H54 (cell line): ENCODE measurements around the gene SIRPB2.
A peak's percentile ranks its signal among the peaks of the same experiment; 100 is the strongest.
"Not testable (repeated sequence)": the region's sequence is repeated elsewhere in the genome, so short reads cannot be mapped to it uniquely, and the experiment has no call there.

ENCODE experiments used
- DNase-seq: peaks from one replicate; pipeline ENCODE4 v3.0.0; 2011; ENCODE audit warnings: low spot score, mixed read lengths; ENCODE audit not compliant: insufficient read length
- FAIRE-seq: peaks from 3 replicates; lab custom pipeline; 2011; peaks lifted over from hg19 to GRCh38; lab: Jason Lieb, UNC
- POLR2A ChIP-seq: IDR thresholded peaks from 2 replicates; pipeline ENCODE4 v1.6.1; 2011; ENCODE audit warnings: low read depth, mild to moderate bottlenecking, low read length

SIRPB2 gene

GRCh38 chr20:1513801-1514200 is 22.6 kb upstream of the SIRPB2 start:
- DNase-seq: no peak

GRCh38 chr20:1509237-1509636 is 18.0 kb upstream of the SIRPB2 start:
- FAIRE-seq (peak; percentile 33), DNase-seq (peak; percentile 10)
- no peak for TF ChIP-seq POLR2A

More at GRCh38 chr20:1513801-1514200, 22.6 kb upstream of the SIRPB2 start:
- no peak for TF ChIP-seq POLR2A
- no peak for FAIRE-seq

GRCh38 chr20:1508574-1508973 is 17.4 kb upstream of the SIRPB2 start:
- DNase-seq (no peak), FAIRE-seq (no peak)
- TF ChIP-seq POLR2A: no peak

- no peak for TF ChIP-seq POLR2A
- no peak for DNase-seq
- no peak for FAIRE-seq
Measured at GRCh38 chr20:1507276-1507675, 16.1 kb upstream of the SIRPB2 start.

GRCh38 chr20:1505871-1506270 is 14.7 kb upstream of the SIRPB2 start:
- no peak for FAIRE-seq
- DNase-seq: no peak

GRCh38 chr20:1505361-1505760 is 14.1 kb upstream of the SIRPB2 start:
- no peak for FAIRE-seq
- TF ChIP-seq POLR2A: no peak
- peak; percentile 12 for DNase-seq

More at GRCh38 chr20:1505871-1506270, 14.7 kb upstream of the SIRPB2 start:
- no peak for TF ChIP-seq POLR2A

- DNase-seq (peak; percentile 58), FAIRE-seq (peak; percentile 91)
- no peak for TF ChIP-seq POLR2A
Measured at GRCh38 chr20:1503564-1504227, 12.5 kb upstream of the SIRPB2 start.

- TF ChIP-seq POLR2A: no peak
- no peak for DNase-seq
- FAIRE-seq: no peak
Measured at GRCh38 chr20:1500496-1500895, 9.3 kb upstream of the SIRPB2 start.

- DNase-seq (no peak), FAIRE-seq (no peak)
- no peak for TF ChIP-seq POLR2A
Measured at GRCh38 chr20:1499528-1500420, 8.6 kb upstream of the SIRPB2 start.

- not testable (repeated sequence) for FAIRE-seq, DNase-seq
Measured at GRCh38 chr20:1497371-1497770, 6.2 kb upstream of the SIRPB2 start.

- no peak for FAIRE-seq
- DNase-seq: no peak
- TF ChIP-seq POLR2A: no peak
Measured at GRCh38 chr20:1496930-1497329, 5.7 kb upstream of the SIRPB2 start.

GRCh38 chr20:1494436-1494835 is 3.2 kb upstream of the SIRPB2 start:
- FAIRE-seq (no peak), DNase-seq (no peak)
- TF ChIP-seq POLR2A: no peak

GRCh38 chr20:1493536-1493935 is 2.3 kb upstream of the SIRPB2 start:
- FAIRE-seq (no peak), DNase-seq (no peak)

GRCh38 chr20:1491860-1492642 is 831 bp upstream of the SIRPB2 start:
- DNase-seq (no peak), FAIRE-seq (no peak)
- no peak for TF ChIP-seq POLR2A

More at GRCh38 chr20:1493536-1493935, 2.3 kb upstream of the SIRPB2 start:
- no peak for TF ChIP-seq POLR2A
